ENCODE measurements around the gene BICC1.

BICC1 gene

GRCh38 chr10:58615237-58615935 is 102.7 kb downstream of the BICC1 start:
- no peak overlapping the region for H3K27ac ChIP-seq (replicated peaks; ENCODE audit: low read length)
- H3K23ac ChIP-seq (ENCODE audit: low read depth, low read length, poor library complexity) = no peak overlapping the region
- H2BK5ac ChIP-seq (ENCODE audit: low read length) = no peak overlapping the region
- H3K9me3 ChIP-seq (replicated peaks in 1 of 2; ENCODE audit: control insufficient read depth in 2 of 2, insufficient read depth in 1 of 2, low read depth in 1 of 2, low read length in 2 of 2) = no peaks in the 10 kb centered on the region
- H2BK120ac ChIP-seq (ENCODE audit: low read depth, low read length) = no peak overlapping the region
- no CpG with 5 or more reads among the region's 14 CpGs for WGBS, 2 donors (ENCODE audit: extremely low coverage in 2 of 2, insufficient read length in 2 of 2, insufficient replicate concordance in 1 of 2)
- no peak overlapping the region for H3K4me2 ChIP-seq (ENCODE audit: insufficient read depth, low read length, poor library complexity, severe bottlenecking)
- H2BK12ac ChIP-seq (ENCODE audit: low read length) = no peak overlapping the region
- no peak overlapping the region for H4K91ac ChIP-seq (ENCODE audit: low read depth, low read length, poor library complexity)
- H3K18ac ChIP-seq (ENCODE audit: low read length) = no peak overlapping the region
- H3K4ac ChIP-seq (ENCODE audit: low read length) = no peak overlapping the region
- no peak overlapping the region for H4K8ac ChIP-seq (ENCODE audit: low read depth, low read length)
- no peaks in the 10 kb centered on the region for H3K79me1 ChIP-seq (ENCODE audit: low read depth, low read length)
- H3K27me3 ChIP-seq (ENCODE audit: control insufficient read depth in 3 of 3, insufficient read depth in 3 of 3, low read depth in 1 of 3, low read length in 3 of 3) = no peaks in the 10 kb centered on the region
- H3K14ac ChIP-seq (ENCODE audit: low read length) = no peak overlapping the region
- no peaks in the 10 kb centered on the region for H3K36me3 ChIP-seq (replicated peaks in 1 of 2; ENCODE audit: control insufficient read depth in 2 of 2, insufficient read depth in 2 of 2, low read length in 2 of 2)
- H3K9ac ChIP-seq (ENCODE audit: low read depth, low read length, poor library complexity) = no peak overlapping the region
- H2AFZ ChIP-seq (ENCODE audit: low read length) = no peak overlapping the region
- H3K4me3 ChIP-seq (ENCODE audit: low read length in 2 of 2) = no peak overlapping the region
- H3K4me1 ChIP-seq (ENCODE audit: control insufficient read depth in 2 of 2, insufficient read depth in 1 of 2, low read depth in 1 of 2, low read length in 2 of 2) = no peaks in the 10 kb centered on the region
- DNase-seq (ENCODE audit: low spot score) = no peak
- no peak overlapping the region for H2AK5ac ChIP-seq (ENCODE audit: low read depth, low read length)
- no peak overlapping the region for H2BK15ac ChIP-seq (ENCODE audit: low read length)

- H4K91ac ChIP-seq (ENCODE audit: low read depth, low read length, poor library complexity) = no peak overlapping the region
- no peak overlapping the region for H3K4me2 ChIP-seq (ENCODE audit: insufficient read depth, low read length, poor library complexity, severe bottlenecking)
- no peak overlapping the region for H3K4me3 ChIP-seq (ENCODE audit: low read length in 2 of 2)
- no peak overlapping the region for H2BK12ac ChIP-seq (ENCODE audit: low read length)
- no peak overlapping the region for H2BK5ac ChIP-seq (ENCODE audit: low read length)
- H3K79me1 ChIP-seq (ENCODE audit: low read depth, low read length) = no peaks in the 10 kb centered on the region
- WGBS, 2 donors (ENCODE audit: extremely low coverage in 2 of 2, insufficient read length in 2 of 2, insufficient replicate concordance in 1 of 2) = no CpG with 5 or more reads among the region's 14 CpGs
- peak overlapping the region; percentile 6 for H2AK5ac ChIP-seq (ENCODE audit: low read depth, low read length)
- H3K18ac ChIP-seq (ENCODE audit: low read length) = no peak overlapping the region
- no peaks in the 10 kb centered on the region for H3K9me3 ChIP-seq (replicated peaks in 1 of 2; ENCODE audit: control insufficient read depth in 2 of 2, insufficient read depth in 1 of 2, low read depth in 1 of 2, low read length in 2 of 2)
- no peak overlapping the region for H3K23ac ChIP-seq (ENCODE audit: low read depth, low read length, poor library complexity)
- H4K8ac ChIP-seq (ENCODE audit: low read depth, low read length) = no peak overlapping the region
- H3K27ac ChIP-seq (replicated peaks; ENCODE audit: low read length) = no peak overlapping the region
- H3K27me3 ChIP-seq (ENCODE audit: control insufficient read depth in 3 of 3, insufficient read depth in 3 of 3, low read depth in 1 of 3, low read length in 3 of 3) = no peaks in the 10 kb centered on the region
- no peak for DNase-seq (ENCODE audit: low spot score)
- H2AFZ ChIP-seq (ENCODE audit: low read length) = no peak overlapping the region
- H3K4ac ChIP-seq (ENCODE audit: low read length) = no peak overlapping the region
- H2BK15ac ChIP-seq (ENCODE audit: low read length) = no peak overlapping the region
- H3K36me3 ChIP-seq (replicated peaks in 1 of 2; ENCODE audit: control insufficient read depth in 2 of 2, insufficient read depth in 2 of 2, low read length in 2 of 2) = no peaks in the 10 kb centered on the region
- H3K14ac ChIP-seq (ENCODE audit: low read length) = no peak overlapping the region
- no peak overlapping the region for H2BK120ac ChIP-seq (ENCODE audit: low read depth, low read length)
- H3K4me1 ChIP-seq (ENCODE audit: control insufficient read depth in 2 of 2, insufficient read depth in 1 of 2, low read depth in 1 of 2, low read length in 2 of 2) = no peaks in the 10 kb centered on the region
- H3K9ac ChIP-seq (ENCODE audit: low read depth, low read length, poor library complexity) = no peak overlapping the region
Observed at GRCh38 chr10:58618158-58618676, 105.5 kb downstream of the BICC1 start.

GRCh38 chr10:58621379-58622077 is 108.9 kb downstream of the BICC1 start:
- Histone ChIP-seq H3K4me3 (ENCODE audit: low read length in 2 of 2) (no peak overlapping the region), H2BK5ac (ENCODE audit: low read length) (no peak overlapping the region), H3K27ac (replicated peaks; ENCODE audit: low read length) (no peak overlapping the region), H3K14ac (ENCODE audit: low read length) (no peak overlapping the region), H3K4ac (ENCODE audit: low read length) (no peak overlapping the region), H3K23ac (ENCODE audit: low read depth, low read length, poor library complexity) (no peak overlapping the region), H3K27me3 (ENCODE audit: control insufficient read depth in 3 of 3, insufficient read depth in 3 of 3, low read depth in 1 of 3, low read length in 3 of 3) (no peaks in the 10 kb centered on the region), H3K9ac (ENCODE audit: low read depth, low read length, poor library complexity) (no peak overlapping the region), H3K4me2 (ENCODE audit: insufficient read depth, low read length, poor library complexity, severe bottlenecking) (no peak overlapping the region), H3K18ac (ENCODE audit: low read length) (no peak overlapping the region), H4K8ac (ENCODE audit: low read depth, low read length) (no peak overlapping the region), H2BK12ac (ENCODE audit: low read length) (no peak overlapping the region), H3K36me3 (replicated peaks in 1 of 2; ENCODE audit: control insufficient read depth in 2 of 2, insufficient read depth in 2 of 2, low read length in 2 of 2) (no peaks in the 10 kb centered on the region), H3K79me1 (ENCODE audit: low read depth, low read length) (no peaks in the 10 kb centered on the region), H2AFZ (ENCODE audit: low read length) (no peak overlapping the region), H2AK5ac (ENCODE audit: low read depth, low read length) (no peak overlapping the region), H3K9me3 (replicated peaks in 1 of 2; ENCODE audit: control insufficient read depth in 2 of 2, insufficient read depth in 1 of 2, low read depth in 1 of 2, low read length in 2 of 2) (no peaks in the 10 kb centered on the region), H2BK15ac (ENCODE audit: low read length) (no peak overlapping the region), H3K4me1 (ENCODE audit: control insufficient read depth in 2 of 2, insufficient read depth in 1 of 2, low read depth in 1 of 2, low read length in 2 of 2) (no peaks in the 10 kb centered on the region), H4K91ac (ENCODE audit: low read depth, low read length, poor library complexity) (no peak overlapping the region), H2BK120ac (ENCODE audit: low read depth, low read length) (no peak overlapping the region)
- no CpG with 5 or more reads among the region's 7 CpGs for WGBS, 2 donors (ENCODE audit: extremely low coverage in 2 of 2, insufficient read length in 2 of 2, insufficient replicate concordance in 1 of 2)
- no peak for DNase-seq (ENCODE audit: low spot score)

- DNase-seq (ENCODE audit: low spot score) = no peak
- Histone ChIP-seq H3K23ac (ENCODE audit: low read depth, low read length, poor library complexity) (no peak overlapping the region), H2BK120ac (ENCODE audit: low read depth, low read length) (no peak overlapping the region), H3K4ac (ENCODE audit: low read length) (no peak overlapping the region), H3K27ac (replicated peaks; ENCODE audit: low read length) (no peak overlapping the region), H3K36me3 (replicated peaks in 1 of 2; ENCODE audit: control insufficient read depth in 2 of 2, insufficient read depth in 2 of 2, low read length in 2 of 2) (no peaks in the 10 kb centered on the region), H3K9me3 (replicated peaks in 1 of 2; ENCODE audit: control insufficient read depth in 2 of 2, insufficient read depth in 1 of 2, low read depth in 1 of 2, low read length in 2 of 2) (no peaks in the 10 kb centered on the region), H3K79me1 (ENCODE audit: low read depth, low read length) (no peaks in the 10 kb centered on the region), H4K91ac (ENCODE audit: low read depth, low read length, poor library complexity) (no peak overlapping the region), H4K8ac (ENCODE audit: low read depth, low read length) (no peak overlapping the region), H2BK15ac (ENCODE audit: low read length) (no peak overlapping the region), H3K4me2 (ENCODE audit: insufficient read depth, low read length, poor library complexity, severe bottlenecking) (no peak overlapping the region), H3K27me3 (ENCODE audit: control insufficient read depth in 3 of 3, insufficient read depth in 3 of 3, low read depth in 1 of 3, low read length in 3 of 3) (no peaks in the 10 kb centered on the region), H2BK12ac (ENCODE audit: low read length) (no peak overlapping the region), H2BK5ac (ENCODE audit: low read length) (no peak overlapping the region), H3K18ac (ENCODE audit: low read length) (no peak overlapping the region), H3K9ac (ENCODE audit: low read depth, low read length, poor library complexity) (no peak overlapping the region), H2AFZ (ENCODE audit: low read length) (no peak overlapping the region), H3K4me1 (ENCODE audit: control insufficient read depth in 2 of 2, insufficient read depth in 1 of 2, low read depth in 1 of 2, low read length in 2 of 2) (no peaks in the 10 kb centered on the region), H3K4me3 (ENCODE audit: low read length in 2 of 2) (no peak overlapping the region), H2AK5ac (ENCODE audit: low read depth, low read length) (no peak overlapping the region), H3K14ac (ENCODE audit: low read length) (no peak overlapping the region)
- WGBS, 2 donors (ENCODE audit: extremely low coverage in 2 of 2, insufficient read length in 2 of 2, insufficient replicate concordance in 1 of 2) = no CpG with 5 or more reads among the region's 1 CpG
Observed at GRCh38 chr10:58622246-58622645, 109.6 kb downstream of the BICC1 start.
